ENCODE results near the gene OCIAD1.
A peak's percentile ranks its signal among the peaks of the same experiment; 100 is the strongest.

The OCIAD1 gene

GRCh38 chr4:48830706-48831531 is at the start of gene OCIAD1:
OCIAD1 (plus strand) TSS chr4:48831088; CDS start chr4:48832625, 1,537 bp downstream.
- DNase-seq (ENCODE audit: extremely low spot score) = peak; percentile 96
- ChIA-PET POLR2A (interaction anchor here (0.5 to 1.0 kb wide), 3 partner anchors 50 to 56 kb away, joined by 3 read pairs; no protein-coding TSS in a partner anchor), CTCF (interaction anchor here (0.7 kb wide), 1 partner anchor 1614 kb away, joined by 3 read pairs; no protein-coding TSS in a partner anchor)
- TF ChIP-seq CTBP1 (IDR thresholded peaks at IDR 0.05; ENCODE audit: borderline replicate concordance) (no peak), FOXA1 (IDR thresholded peaks at IDR 0.05) (no peak), NFRKB (IDR thresholded peaks at IDR 0.05) (peak; percentile 64), FOXK2 (IDR thresholded peaks at IDR 0.05) (no peak), L3MBTL2 (conservative IDR thresholded peaks at IDR 0.05) (peak; percentile 72), PKNOX1 (IDR thresholded peaks at IDR 0.05) (0 out of 2 replicates have a peak, but pooled peaks have one; percentile 13), ZNF384 (IDR thresholded peaks at IDR 0.05) (no peak)

- CTCF ChIA-PET = no interaction called here
- TF ChIP-seq PKNOX1 (IDR thresholded peaks at IDR 0.05) (no peak), ELF4 (IDR thresholded peaks at IDR 0.05) (no peak), HDGF (IDR thresholded peaks at IDR 0.05; ENCODE audit: borderline replicate concordance) (no peak), FOXA1 (IDR thresholded peaks at IDR 0.05) (no peak), TARDBP (IDR thresholded peaks at IDR 0.05) (no peak), SP1 (IDR thresholded peaks at IDR 0.05) (no peak)
- DNase-seq (ENCODE audit: extremely low spot score) = no peak
- POLR2A ChIA-PET = no interaction called here
Observed at GRCh38 chr4:48781968-48782367, 48.9 kb upstream of the OCIAD1 start.

- no peak for DNase-seq (ENCODE audit: extremely low spot score)
- ChIA-PET POLR2A (no interaction called here), CTCF (no interaction called here)
- no peak for TF ChIP-seq FOXA1 (IDR thresholded peaks at IDR 0.05)
- TF ChIP-seq NFRKB (IDR thresholded peaks at IDR 0.05) = no peak
- TF ChIP-seq ELF4 (IDR thresholded peaks at IDR 0.05) = no peak
- no peak for TF ChIP-seq PKNOX1 (IDR thresholded peaks at IDR 0.05)
- no peak for TF ChIP-seq L3MBTL2 (conservative IDR thresholded peaks at IDR 0.05)
- no peak for TF ChIP-seq TARDBP (IDR thresholded peaks at IDR 0.05)
- TF ChIP-seq BHLHE40 (IDR thresholded peaks at IDR 0.05; ENCODE audit: borderline replicate concordance) = no peak
- no peak for TF ChIP-seq CTBP1 (IDR thresholded peaks at IDR 0.05; ENCODE audit: borderline replicate concordance)
- TF ChIP-seq SUZ12 (IDR thresholded peaks at IDR 0.05) = no peak
- TF ChIP-seq ARNT (IDR thresholded peaks at IDR 0.05) = no peak
- TF ChIP-seq SP1 (IDR thresholded peaks at IDR 0.05) = no peak
- no peak for TF ChIP-seq HDGF (IDR thresholded peaks at IDR 0.05; ENCODE audit: borderline replicate concordance)
- TF ChIP-seq LEF1 (IDR thresholded peaks at IDR 0.05; ENCODE audit: borderline replicate concordance) = no peak
- no peak for TF ChIP-seq ZNF384 (IDR thresholded peaks at IDR 0.05)
- TF ChIP-seq FOXM1 (IDR thresholded peaks at IDR 0.05; ENCODE audit: borderline replicate concordance) = no peak
- TF ChIP-seq FOXK2 (IDR thresholded peaks at IDR 0.05) = no peak
Observed at GRCh38 chr4:48785302-48785701, 45.6 kb upstream of the OCIAD1 start.

- CTCF ChIA-PET = no interaction called here
- DNase-seq (ENCODE audit: extremely low spot score) = no peak
Observed at GRCh38 chr4:48786549-48786948, 44.3 kb upstream of the OCIAD1 start.

GRCh38 chr4:48787056-48787455 is 43.8 kb upstream of the OCIAD1 start:
- CTCF ChIA-PET = no interaction called here
- no peak for DNase-seq (ENCODE audit: extremely low spot score)
- POLR2A ChIA-PET = no interaction called here
- no peak for TF ChIP-seq BHLHE40 (IDR thresholded peaks at IDR 0.05; ENCODE audit: borderline replicate concordance)
- no peak for TF ChIP-seq SUZ12 (IDR thresholded peaks at IDR 0.05)
- TF ChIP-seq TARDBP (IDR thresholded peaks at IDR 0.05) = no peak
- TF ChIP-seq ELF4 (IDR thresholded peaks at IDR 0.05) = no peak
- TF ChIP-seq CTBP1 (IDR thresholded peaks at IDR 0.05; ENCODE audit: borderline replicate concordance) = no peak

More at GRCh38 chr4:48786549-48786948, 44.3 kb upstream of the OCIAD1 start:
- POLR2A ChIA-PET = no interaction called here
- no peak for TF ChIP-seq ELF4 (IDR thresholded peaks at IDR 0.05)
- TF ChIP-seq LEF1 (IDR thresholded peaks at IDR 0.05; ENCODE audit: borderline replicate concordance) = no peak

GRCh38 chr4:48790561-48790960 is 40.3 kb upstream of the OCIAD1 start:
- ChIA-PET POLR2A (no interaction called here), CTCF (interaction anchor here (0.6 kb wide), 1 partner anchor 60 kb away, joined by 3 read pairs; no protein-coding TSS in a partner anchor)
- DNase-seq (ENCODE audit: extremely low spot score) = no peak
- TF ChIP-seq SUZ12 (IDR thresholded peaks at IDR 0.05) (no peak), TARDBP (IDR thresholded peaks at IDR 0.05) (no peak), FOXM1 (IDR thresholded peaks at IDR 0.05; ENCODE audit: borderline replicate concordance) (no peak), ELF4 (IDR thresholded peaks at IDR 0.05) (no peak), ARNT (IDR thresholded peaks at IDR 0.05) (no peak), PKNOX1 (IDR thresholded peaks at IDR 0.05) (no peak), HDGF (IDR thresholded peaks at IDR 0.05; ENCODE audit: borderline replicate concordance) (no peak), CTBP1 (IDR thresholded peaks at IDR 0.05; ENCODE audit: borderline replicate concordance) (no peak), BHLHE40 (IDR thresholded peaks at IDR 0.05; ENCODE audit: borderline replicate concordance) (no peak), FOXA1 (IDR thresholded peaks at IDR 0.05) (no peak), L3MBTL2 (conservative IDR thresholded peaks at IDR 0.05) (no peak), ZNF384 (IDR thresholded peaks at IDR 0.05) (no peak)

Data from HEK293T (cell line).